Measurements from ENCODE around the gene DPPA3. TPM values are rescaled to one million over a fixed set of nuclear protein-coding genes. Genes with fewer than 3 reads are reported as not detected.
A peak's percentile ranks its signal among the peaks of the same experiment; 100 is the strongest.

DPPA3 gene
- total and polyA plus RNA-seq, 9 of the 15 experiments (the other 6 are each of a cell fraction or from before 2014, with no cell fraction given) = not detected

DNA sequence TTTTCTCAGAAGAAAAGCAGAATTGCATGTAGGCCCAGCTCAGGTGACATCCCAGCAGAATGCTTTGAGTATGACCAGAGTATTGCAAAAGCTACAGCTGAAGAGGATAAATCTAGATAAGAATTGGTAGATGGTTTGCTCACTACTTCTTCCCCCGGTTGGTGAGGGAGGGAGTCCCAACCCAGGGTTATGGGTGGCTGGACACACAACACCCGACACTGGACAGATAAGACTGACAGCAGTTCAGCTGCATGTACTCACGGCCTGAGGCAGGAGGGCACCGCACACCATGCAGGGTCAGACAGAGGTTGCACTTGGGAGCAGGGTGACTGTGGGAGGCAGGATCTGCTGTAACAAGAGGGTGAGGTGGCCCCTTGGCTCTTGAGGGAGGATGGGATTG lies 37.6 kb downstream of the DPPA3 start (continued):
- TF ChIP-seq DDX20 (tag; IDR thresholded peaks at IDR 0.05; ENCODE audit: low read depth) = no peak
- peak; percentile 72 for TF ChIP-seq CBFA2T3 (IDR thresholded peaks at IDR 0.05)
- no peak for TF ChIP-seq PTBP1 (IDR thresholded peaks at IDR 0.05; ENCODE audit: low read depth, low read length)
- no peak for TF ChIP-seq FUS (optimal IDR thresholded peaks at IDR 0.05; ENCODE audit: low read depth, low read length)
- no peak for TF ChIP-seq TEAD2 (tag; IDR thresholded peaks at IDR 0.05)
- no peak for TF ChIP-seq FOXA3 (CRISPR knock-in tag; conservative IDR thresholded peaks at IDR 0.05 in 1 of 2, IDR thresholded peaks at IDR 0.05 in 1 of 2)
- TF ChIP-seq HNRNPLL (IDR thresholded peaks at IDR 0.05; ENCODE audit: low read depth, low read length, poor library complexity, severe bottlenecking) = no peak
- TF ChIP-seq TCF3 (CRISPR knock-in tag; IDR thresholded peaks at IDR 0.05) = 0 out of 2 replicates have a peak, but pooled peaks have one; percentile 28
- no peak for TF ChIP-seq GTF2A2 (tag; IDR thresholded peaks at IDR 0.05)
- no peak for TF ChIP-seq KHSRP (IDR thresholded peaks at IDR 0.05)
- TF ChIP-seq BRCA1 (IDR thresholded peaks at IDR 0.05) = no peak
- no peak for TF ChIP-seq BRCA1 (CRISPR knock-in tag; IDR thresholded peaks at IDR 0.05)
- TF ChIP-seq EP400 (IDR thresholded peaks at IDR 0.05) = no peak
- peak; percentile 45; the same call in 1 of the 2 replicates for TF ChIP-seq TEAD4 (IDR thresholded peaks at IDR 0.05; ENCODE audit: low read length)
- TF ChIP-seq TEAD4 (CRISPR knock-in tag; IDR thresholded peaks at IDR 0.05; ENCODE audit: borderline replicate concordance) = no peak
- TF ChIP-seq MTA3 (IDR thresholded peaks at IDR 0.05; ENCODE audit: borderline replicate concordance) = no peak
- TF ChIP-seq RBM39 (optimal IDR thresholded peaks at IDR 0.05; ENCODE audit: low read depth, low read length) = no peak
- TF ChIP-seq, protein P1, sequence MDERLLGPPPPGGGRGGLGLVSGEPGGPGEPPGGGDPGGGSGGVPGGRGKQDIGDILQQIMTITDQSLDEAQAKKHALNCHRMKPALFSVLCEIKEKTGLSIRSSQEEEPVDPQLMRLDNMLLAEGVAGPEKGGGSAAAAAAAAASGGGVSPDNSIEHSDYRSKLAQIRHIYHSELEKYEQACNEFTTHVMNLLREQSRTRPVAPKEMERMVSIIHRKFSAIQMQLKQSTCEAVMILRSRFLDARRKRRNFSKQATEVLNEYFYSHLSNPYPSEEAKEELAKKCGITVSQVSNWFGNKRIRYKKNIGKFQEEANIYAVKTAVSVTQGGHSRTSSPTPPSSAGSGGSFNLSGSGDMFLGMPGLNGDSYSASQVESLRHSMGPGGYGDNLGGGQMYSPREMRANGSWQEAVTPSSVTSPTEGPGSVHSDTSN (CRISPR knock-in tag; IDR thresholded peaks at IDR 0.05; ENCODE audit: low read depth) = no peak
- TF ChIP-seq, protein P1 (tag; conservative IDR thresholded peaks at IDR 0.05; ENCODE audit: low read depth) = no peak
- TF ChIP-seq ZNF830 (CRISPR knock-in tag; IDR thresholded peaks at IDR 0.05) = no peak
- no peak for TF ChIP-seq TCF7L2 (IDR thresholded peaks at IDR 0.05; ENCODE audit: low read depth, low read length)
- peak; percentile 69 for TF ChIP-seq PKNOX1 (IDR thresholded peaks at IDR 0.05)
- TF ChIP-seq BCL6 (CRISPR knock-in tag; IDR thresholded peaks at IDR 0.05) = no peak
- no peak for TF ChIP-seq BCOR (IDR thresholded peaks at IDR 0.05)
- no peak for TF ChIP-seq CBX1 (IDR thresholded peaks at IDR 0.05; ENCODE audit: low read depth)
- no peak for TF ChIP-seq FOSL1 (tag; conservative IDR thresholded peaks at IDR 0.05)
- no peak for TF ChIP-seq USF2 (CRISPR knock-in tag; IDR thresholded peaks at IDR 0.05)
- TF ChIP-seq ZNF764 (CRISPR knock-in tag; IDR thresholded peaks at IDR 0.05; ENCODE audit: low read depth) = no peak
- no peak for TF ChIP-seq NFXL1 (CRISPR knock-in tag; IDR thresholded peaks at IDR 0.05)

Data from K562 (cell line).